Loucy (cell line): ENCODE results near the gene SMIM10L1.

Experiments used
- H2AFZ ChIP-seq: fragments of 200-600 bp; sonication (generic); 2 replicates; pipeline ENCODE4 v1.6.0; 2016; ENCODE audit warnings: antibody characterized with exemption, mild to moderate bottlenecking, low read length, moderate library complexity
- H3F3A ChIP-seq: fragments of 200-600 bp; 2 replicates; pipeline ENCODE4 v1.6.0; 2016; ENCODE audit warnings: antibody characterized with exemption, low read depth, mild to moderate bottlenecking
- H3K27me3 ChIP-seq: fragments of 200-600 bp; sonication (generic); 2 replicates; pipeline ENCODE4 v1.6.1; 2014; ENCODE audit warnings: low read length, mild to moderate bottlenecking; ENCODE audit not compliant: insufficient read depth, poor library complexity, severe bottlenecking
- H3K36me3 ChIP-seq: fragments of 200-600 bp; sonication (generic); 2 replicates; pipeline ENCODE4 v1.6.1; 2016; ENCODE audit warnings: low read length; ENCODE audit not compliant: insufficient read depth
- H3K4me1 ChIP-seq: fragments of 200-600 bp; sonication (generic); 2 replicates; pipeline ENCODE4 v1.5.1; 2014; ENCODE audit warnings: low read length, mild to moderate bottlenecking; ENCODE audit not compliant: insufficient read depth, poor library complexity, severe bottlenecking
- H3K4me2 ChIP-seq: fragments of 200-600 bp; sonication (generic); 2 replicates; pipeline ENCODE4 v1.6.0; 2014; ENCODE audit warnings: antibody characterized with exemption, low read length, low read depth, mild to moderate bottlenecking; ENCODE audit not compliant: poor library complexity, severe bottlenecking
- H3K4me3 ChIP-seq: fragments of 200-600 bp; sonication (generic); 2 replicates; pipeline ENCODE4 v1.5.1; 2014; ENCODE audit warnings: low read length, mild to moderate bottlenecking, mixed read lengths; ENCODE audit not compliant: poor library complexity, severe bottlenecking
- H3K79me2 ChIP-seq: fragments of 200-600 bp; sonication (generic); 2 replicates; pipeline ENCODE4 v1.6.1; 2014; ENCODE audit warnings: low read length; ENCODE audit not compliant: insufficient read depth
- H3K9ac ChIP-seq: fragments of 200-600 bp; sonication (generic); 2 replicates; pipeline ENCODE4 v1.6.0; 2014; ENCODE audit warnings: mild to moderate bottlenecking, low read depth, low read length, moderate library complexity; ENCODE audit not compliant: poor library complexity, severe bottlenecking
- H3K9me2 ChIP-seq: fragments of 200-600 bp; sonication (generic); replicated peaks from 2 replicates; pipeline ENCODE4 v1.6.1; 2016; ENCODE audit warnings: low read depth, low read length, mixed read lengths
- H3K9me3 ChIP-seq: fragments of 200-600 bp; sonication (generic); 2 replicates; pipeline ENCODE4 v1.6.1; 2014; ENCODE audit warnings: mild to moderate bottlenecking, antibody characterized with exemption, low read length, low read depth; ENCODE audit not compliant: insufficient read depth
- H4K20me1 ChIP-seq: fragments of 200-600 bp; sonication (generic); 2 replicates; pipeline ENCODE4 v1.6.0; 2014; ENCODE audit warnings: antibody characterized with exemption, low read length, mild to moderate bottlenecking; ENCODE audit not compliant: insufficient read depth, poor library complexity, severe bottlenecking
- EZH2phosphoT487 ChIP-seq: fragments of 200-600 bp; IDR thresholded peaks from 2 replicates; pipeline ENCODE4 v1.6.1; 2018; ENCODE audit warnings: antibody characterized with exemption, mild to moderate bottlenecking, moderate library complexity, borderline replicate concordance
- TF ChIP-seq, protein P1 (sequence below): fragments of 200-600 bp; sonication (generic); conservative IDR thresholded peaks from 2 replicates; pipeline ENCODE4 v1.5.1; 2014; ENCODE audit warnings: mild to moderate bottlenecking, antibody characterized with exemption, low read length

Gene SMIM10L1

DNA sequence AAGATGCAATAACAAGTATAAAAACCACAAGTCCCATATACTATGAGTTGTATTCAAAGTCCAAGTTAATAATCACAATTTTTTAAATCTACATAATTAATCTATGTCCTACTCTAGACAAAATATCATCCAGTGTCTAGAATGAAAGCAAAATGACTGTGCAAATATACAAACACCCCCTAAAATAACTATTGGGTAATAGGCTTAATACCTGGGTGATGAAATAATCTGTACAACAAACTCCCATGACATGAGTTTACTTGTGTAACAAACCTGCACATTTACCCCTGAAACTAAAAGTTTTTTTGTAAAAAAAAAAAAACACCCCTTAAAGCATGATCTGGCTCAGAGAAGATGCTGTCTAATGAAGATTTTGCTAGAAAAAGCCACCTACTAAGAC lies 11.5 kb downstream of the SMIM10L1 start:
- H3K4me2 ChIP-seq, result no peak overlapping the region
- H2AFZ ChIP-seq, result no peak overlapping the region
- no peaks in the 10 kb centered on the region for H3K36me3 ChIP-seq
- no peaks in the 10 kb centered on the region for H4K20me1 ChIP-seq
- H3K9ac ChIP-seq, result no peak overlapping the region
- no peaks in the 10 kb centered on the region for H3K9me2 ChIP-seq
- H3K79me2 ChIP-seq, result no peaks in the 10 kb centered on the region
- H3F3A ChIP-seq, result no peaks in the 10 kb centered on the region
- no peak for TF ChIP-seq EZH2phosphoT487
- TF ChIP-seq, protein P1, sequence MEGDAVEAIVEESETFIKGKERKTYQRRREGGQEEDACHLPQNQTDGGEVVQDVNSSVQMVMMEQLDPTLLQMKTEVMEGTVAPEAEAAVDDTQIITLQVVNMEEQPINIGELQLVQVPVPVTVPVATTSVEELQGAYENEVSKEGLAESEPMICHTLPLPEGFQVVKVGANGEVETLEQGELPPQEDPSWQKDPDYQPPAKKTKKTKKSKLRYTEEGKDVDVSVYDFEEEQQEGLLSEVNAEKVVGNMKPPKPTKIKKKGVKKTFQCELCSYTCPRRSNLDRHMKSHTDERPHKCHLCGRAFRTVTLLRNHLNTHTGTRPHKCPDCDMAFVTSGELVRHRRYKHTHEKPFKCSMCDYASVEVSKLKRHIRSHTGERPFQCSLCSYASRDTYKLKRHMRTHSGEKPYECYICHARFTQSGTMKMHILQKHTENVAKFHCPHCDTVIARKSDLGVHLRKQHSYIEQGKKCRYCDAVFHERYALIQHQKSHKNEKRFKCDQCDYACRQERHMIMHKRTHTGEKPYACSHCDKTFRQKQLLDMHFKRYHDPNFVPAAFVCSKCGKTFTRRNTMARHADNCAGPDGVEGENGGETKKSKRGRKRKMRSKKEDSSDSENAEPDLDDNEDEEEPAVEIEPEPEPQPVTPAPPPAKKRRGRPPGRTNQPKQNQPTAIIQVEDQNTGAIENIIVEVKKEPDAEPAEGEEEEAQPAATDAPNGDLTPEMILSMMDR, result no peak
- H3K4me1 ChIP-seq, result no peaks in the 10 kb centered on the region
- no peaks in the 10 kb centered on the region for H3K9me3 ChIP-seq
- H3K27me3 ChIP-seq, result no peaks in the 10 kb centered on the region
- H3K4me3 ChIP-seq, result no peak overlapping the region

DNA sequence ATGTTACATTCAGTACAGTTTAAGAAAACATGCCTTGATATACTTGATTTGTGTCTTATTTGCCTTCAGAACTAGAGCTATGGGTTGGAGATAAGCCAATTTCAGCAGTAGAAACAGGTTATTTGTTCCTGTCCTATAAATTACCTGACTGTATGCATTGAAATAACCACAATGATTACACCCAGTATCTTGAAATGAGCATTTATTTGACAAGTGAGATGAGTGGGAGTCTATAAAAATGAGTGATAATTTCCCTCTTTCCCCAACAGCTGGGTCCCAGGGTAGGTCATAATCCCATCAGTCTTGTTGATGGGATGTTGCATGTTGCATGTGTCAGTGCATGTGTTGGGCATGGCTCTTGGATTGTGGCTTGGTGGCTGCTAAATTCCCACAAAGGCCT lies 12.0 kb downstream of the SMIM10L1 start:
- Histone ChIP-seq H3K4me1 (no peaks in the 10 kb centered on the region), H3K27me3 (no peaks in the 10 kb centered on the region), H3F3A (no peaks in the 10 kb centered on the region), H2AFZ (no peak overlapping the region), H3K9me2 (no peaks in the 10 kb centered on the region), H3K79me2 (no peaks in the 10 kb centered on the region), H3K36me3 (no peaks in the 10 kb centered on the region), H3K4me2 (no peak overlapping the region), H3K9me3 (no peaks in the 10 kb centered on the region), H3K9ac (no peak overlapping the region), H4K20me1 (no peaks in the 10 kb centered on the region), H3K4me3 (no peak overlapping the region)
- TF ChIP-seq, protein P1, result no peak
- no peak for TF ChIP-seq EZH2phosphoT487

DNA sequence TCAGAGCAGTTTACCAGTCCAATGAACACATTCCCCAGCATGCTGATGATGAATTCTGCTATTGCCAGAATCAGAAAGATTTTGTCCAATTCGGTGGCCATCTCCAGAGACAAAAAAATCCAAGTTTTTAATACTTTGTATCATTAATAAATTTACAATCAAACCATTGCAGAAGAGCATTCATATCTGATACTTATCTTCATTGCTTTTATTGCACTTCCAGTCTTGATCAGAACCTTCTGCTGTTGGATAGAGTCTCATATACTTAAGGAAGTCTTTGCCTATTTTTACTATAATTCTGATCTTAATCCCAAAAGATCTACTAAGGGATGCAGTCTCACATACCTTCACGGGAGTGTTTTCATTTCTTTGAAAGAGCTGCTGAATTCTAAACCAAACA lies 15.8 kb downstream of the SMIM10L1 start, which contains the start of gene TAS2R42:
TSS of gene TAS2R42 (minus strand) at position 101 of the 400 bp plus-strand sequence. CDS start at position 101, 0 bp downstream.
- Histone ChIP-seq H3K4me3 (no peak within 1 kb of the TSS), H3K79me2 (no peaks in the 10 kb centered on the region), H3K4me1 (no peaks in the 10 kb centered on the region), H3K27me3 (no peaks in the 10 kb centered on the region), H3K9ac (no peak within 1 kb of the TSS), H3K9me2 (no peaks in the 10 kb centered on the region), H3K4me2 (no peak within 1 kb of the TSS), H4K20me1 (no peaks in the 10 kb centered on the region), H3F3A (no peaks in the 10 kb centered on the region), H2AFZ (no peak within 1 kb of the TSS), H3K36me3 (no peaks in the 10 kb centered on the region), H3K9me3 (no peaks in the 10 kb centered on the region)
- TF ChIP-seq, protein P1, result no peak
- TF ChIP-seq EZH2phosphoT487, result no peak
